NCI-H1694 treated with DMSO at 0.1 percent for 48 hours (cell line): ENCODE measurements around the gene PCDH12.

Experiments
- DNase-seq: peaks from one replicate; lab custom pipeline; 2025; lab: John Stamatoyannopoulos, UW

The PCDH12 gene

GRCh38 chr5:141966275-141966962, 8.4 kb upstream of the PCDH12 start:
- no peak for DNase-seq

- no peak for DNase-seq
Observed at GRCh38 chr5:141965071-141965470, 7.1 kb upstream of the PCDH12 start.

- DNase-seq, result no peak
Observed at GRCh38 chr5:141963701-141964100, 5.7 kb upstream of the PCDH12 start.

GRCh38 chr5:141961466-141961865, 3.5 kb upstream of the PCDH12 start:
- DNase-seq, result no peak

GRCh38 chr5:141960449-141961323, 2.7 kb upstream of the PCDH12 start:
- peak; percentile 82 for DNase-seq

GRCh38 chr5:141960018-141960417, 2.0 kb upstream of the PCDH12 start:
- DNase-seq, result no peak

- no peak for DNase-seq
Observed at GRCh38 chr5:141958546-141959172, 657 bp upstream of the PCDH12 start.

GRCh38 chr5:141957367-141957996, 520 bp downstream of the PCDH12 start:
- no peak for DNase-seq

- no peak for DNase-seq
Observed at GRCh38 chr5:141954194-141954593, 3.8 kb downstream of the PCDH12 start.

GRCh38 chr5:141952020-141952419, 6.0 kb downstream of the PCDH12 start:
- no peak for DNase-seq

GRCh38 chr5:141951332-141951781, 6.6 kb downstream of the PCDH12 start:
- DNase-seq, result no peak

- no peak for DNase-seq
Observed at GRCh38 chr5:141950207-141951005, 7.6 kb downstream of the PCDH12 start.

GRCh38 chr5:141949511-141949910, 8.5 kb downstream of the PCDH12 start:
- no peak for DNase-seq

GRCh38 chr5:141948812-141949211, 9.2 kb downstream of the PCDH12 start:
- DNase-seq, result no peak

- DNase-seq, result no peak
Observed at GRCh38 chr5:141947316-141947715, 10.7 kb downstream of the PCDH12 start.

GRCh38 chr5:141945511-141946051, 12.4 kb downstream of the PCDH12 start:
- DNase-seq, result no peak

GRCh38 chr5:141944076-141944475, 13.9 kb downstream of the PCDH12 start:
- no peak for DNase-seq

- no peak for DNase-seq
Observed at GRCh38 chr5:141942185-141942857, 15.7 kb downstream of the PCDH12 start.

- DNase-seq, result no peak
Observed at GRCh38 chr5:141941779-141942178, 16.2 kb downstream of the PCDH12 start.

- no peak for DNase-seq
Observed at GRCh38 chr5:141941307-141941706, 16.7 kb downstream of the PCDH12 start.
